LNCaP clone FGC (cell line): ENCODE results near the gene GREM2.

Experiments used
- DNase-seq: peaks from one replicate; pipeline ENCODE4 v3.0.0-alpha.2; 2011; ENCODE audit warnings: low read depth
- H3K4me3 ChIP-seq: 2 replicates; pipeline ENCODE4 v1.5.1; 2011; ENCODE audit warnings: mild to moderate bottlenecking, low read depth, low read length, control low read depth
- CTCF ChIP-seq: IDR thresholded peaks from 2 replicates; pipeline ENCODE4 v1.5.1; 2012; ENCODE audit warnings: mild to moderate bottlenecking; ENCODE audit not compliant: control insufficient read depth, insufficient read depth; ENCODE audit errors: extremely low read depth

The GREM2 gene

GRCh38 chr1:240586006-240586405 lies 25.9 kb downstream of the GREM2 start:
- no peak for TF ChIP-seq CTCF
- no peak overlapping the region for H3K4me3 ChIP-seq
- DNase-seq: no peak

GRCh38 chr1:240582953-240583352 lies 29.0 kb downstream of the GREM2 start:
- no peak overlapping the region for H3K4me3 ChIP-seq
- DNase-seq: no peak
- no peak for TF ChIP-seq CTCF

- no peak for TF ChIP-seq CTCF
- no peak for DNase-seq
- no peak overlapping the region for H3K4me3 ChIP-seq
These were observed 32.4 kb downstream of the GREM2 start for GRCh38 chr1:240579511-240579910.

- DNase-seq: no peak
- TF ChIP-seq CTCF: no peak
- H3K4me3 ChIP-seq: no peak overlapping the region
These were observed 34.9 kb downstream of the GREM2 start for GRCh38 chr1:240577095-240577494.

- no peak for DNase-seq
- H3K4me3 ChIP-seq: peak overlapping the region; percentile 14; the same call in 1 of the 2 replicates
- TF ChIP-seq CTCF: no peak
These were observed 35.8 kb downstream of the GREM2 start for GRCh38 chr1:240575981-240576662.

- H3K4me3 ChIP-seq: no peak overlapping the region
- DNase-seq: no peak
- no peak for TF ChIP-seq CTCF
These were observed 39.6 kb downstream of the GREM2 start for GRCh38 chr1:240572328-240572727.

- no peak overlapping the region for H3K4me3 ChIP-seq
- TF ChIP-seq CTCF: no peak
- DNase-seq: no peak
These were observed 40.2 kb downstream of the GREM2 start for GRCh38 chr1:240571782-240572181.
